Activated CD8-positive, alpha-beta T cell treated with anti-CD3 and anti-CD28 coated beads for 36 hours (primary cell): Measurements from ENCODE around the gene ARHGEF28. TPM values are rescaled to one million over a fixed set of nuclear protein-coding genes. Genes with fewer than 3 reads are reported as not detected.

Experiments
- ATAC-seq: fragments of 200-7000 bp; cut with Tn5 transposase; one replicate; pipeline ENCODE4 v1.10.0; 2021; ENCODE audit warnings: mild to moderate bottlenecking, moderate library complexity
- CTCF ChIA-PET: fragments of 350-600 bp; sonication (Branson Sonifier 250); formaldehyde crosslinking; loops from one replicate; lab custom pipeline; 2021; ENCODE audit warnings: antibody characterized with exemption; lab: Charles Lee
- POLR2A ChIA-PET: fragments of 350-600 bp; sonication (Branson Sonifier 250); formaldehyde crosslinking; loops from one replicate; lab custom pipeline; 2021; ENCODE audit warnings: antibody characterized with exemption; lab: Charles Lee
- DNase-seq: peaks from one replicate; pipeline ENCODE4 v3.0.0-alpha.2; 2020
- H3K27ac Mint-ChIP-seq: one replicate; pipeline ENCODE4 v1.8.0; 2021; ENCODE audit warnings: mild to moderate bottlenecking, mixed read lengths
- H3K27me3 Mint-ChIP-seq: one replicate; pipeline ENCODE4 v1.8.0; 2021; ENCODE audit warnings: mixed read lengths
- H3K36me3 Mint-ChIP-seq: one replicate; pipeline ENCODE4 v1.8.0; 2021; ENCODE audit warnings: low read depth, mixed read lengths
- H3K4me1 Mint-ChIP-seq: one replicate; pipeline ENCODE4 v1.8.0; 2021; ENCODE audit warnings: low read depth, mixed read lengths
- H3K4me3 Mint-ChIP-seq: one replicate; pipeline ENCODE4 v1.8.0; 2021; ENCODE audit warnings: mild to moderate bottlenecking, moderate library complexity, mixed read lengths
- H3K9me3 Mint-ChIP-seq: one replicate; pipeline ENCODE4 v1.8.0; 2021; ENCODE audit warnings: mixed read lengths
- intact Hi-C: fragments of 100-400 bp; cut with micrococcal nuclease; formaldehyde crosslinking; loops from one replicate; pipeline ENCODE4 v1.10.0; 2022
- total RNA-seq, 2 experiments: library from RNA; stranded (reverse); gene quantifications; one replicate each; pipeline ENCODE4 v1.2.3, GENCODE V29; 2021
- TF ChIP-seq, protein P1 (sequence below): fragments of 200-600 bp; IDR thresholded peaks from one replicate; pipeline ENCODE4 v1.8.0; 2022; ENCODE audit warnings: antibody characterized with exemption, mild to moderate bottlenecking

ARHGEF28 gene
- total RNA-seq, 2 experiments from 2014 or later: 0.05 TPM; not detected in 1

DNA sequence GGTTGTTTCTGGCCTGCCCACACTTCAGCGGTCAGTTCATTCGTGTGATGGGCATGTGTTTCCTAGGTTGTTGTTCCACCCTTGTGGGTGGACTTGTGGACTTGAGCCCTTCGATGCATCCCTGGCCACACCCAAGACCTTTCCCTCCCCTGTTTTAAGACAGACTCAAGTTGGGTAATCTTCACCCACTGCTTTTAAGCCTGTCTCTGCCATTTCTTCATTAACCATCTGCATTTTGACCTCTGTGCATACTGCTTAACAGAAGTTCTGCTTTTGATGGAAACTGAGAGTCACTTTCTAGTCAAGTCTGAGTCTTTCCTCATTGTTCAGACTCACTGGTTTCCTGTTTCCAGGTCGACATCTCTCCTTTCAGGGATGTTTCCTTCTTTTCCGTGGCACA lies 233.7 kb downstream of the ARHGEF28 start:
- POLR2A ChIA-PET: no interaction called here
- no peaks in the 10 kb centered on the region for H3K36me3 Mint-ChIP-seq
- peaks cover 16% of the 10 kb centered on the region for H3K27me3 Mint-ChIP-seq
- DNase-seq (no peak), ATAC-seq (no peak)
- H3K4me3 Mint-ChIP-seq: no peak overlapping the region
- CTCF ChIA-PET: no interaction called here
- no peak overlapping the region for H3K27ac Mint-ChIP-seq
- no peaks in the 10 kb centered on the region for H3K4me1 Mint-ChIP-seq
- intact Hi-C loops: no loop called here
- no peaks in the 10 kb centered on the region for H3K9me3 Mint-ChIP-seq
- TF ChIP-seq, protein P1, sequence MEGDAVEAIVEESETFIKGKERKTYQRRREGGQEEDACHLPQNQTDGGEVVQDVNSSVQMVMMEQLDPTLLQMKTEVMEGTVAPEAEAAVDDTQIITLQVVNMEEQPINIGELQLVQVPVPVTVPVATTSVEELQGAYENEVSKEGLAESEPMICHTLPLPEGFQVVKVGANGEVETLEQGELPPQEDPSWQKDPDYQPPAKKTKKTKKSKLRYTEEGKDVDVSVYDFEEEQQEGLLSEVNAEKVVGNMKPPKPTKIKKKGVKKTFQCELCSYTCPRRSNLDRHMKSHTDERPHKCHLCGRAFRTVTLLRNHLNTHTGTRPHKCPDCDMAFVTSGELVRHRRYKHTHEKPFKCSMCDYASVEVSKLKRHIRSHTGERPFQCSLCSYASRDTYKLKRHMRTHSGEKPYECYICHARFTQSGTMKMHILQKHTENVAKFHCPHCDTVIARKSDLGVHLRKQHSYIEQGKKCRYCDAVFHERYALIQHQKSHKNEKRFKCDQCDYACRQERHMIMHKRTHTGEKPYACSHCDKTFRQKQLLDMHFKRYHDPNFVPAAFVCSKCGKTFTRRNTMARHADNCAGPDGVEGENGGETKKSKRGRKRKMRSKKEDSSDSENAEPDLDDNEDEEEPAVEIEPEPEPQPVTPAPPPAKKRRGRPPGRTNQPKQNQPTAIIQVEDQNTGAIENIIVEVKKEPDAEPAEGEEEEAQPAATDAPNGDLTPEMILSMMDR: no peak

DNA sequence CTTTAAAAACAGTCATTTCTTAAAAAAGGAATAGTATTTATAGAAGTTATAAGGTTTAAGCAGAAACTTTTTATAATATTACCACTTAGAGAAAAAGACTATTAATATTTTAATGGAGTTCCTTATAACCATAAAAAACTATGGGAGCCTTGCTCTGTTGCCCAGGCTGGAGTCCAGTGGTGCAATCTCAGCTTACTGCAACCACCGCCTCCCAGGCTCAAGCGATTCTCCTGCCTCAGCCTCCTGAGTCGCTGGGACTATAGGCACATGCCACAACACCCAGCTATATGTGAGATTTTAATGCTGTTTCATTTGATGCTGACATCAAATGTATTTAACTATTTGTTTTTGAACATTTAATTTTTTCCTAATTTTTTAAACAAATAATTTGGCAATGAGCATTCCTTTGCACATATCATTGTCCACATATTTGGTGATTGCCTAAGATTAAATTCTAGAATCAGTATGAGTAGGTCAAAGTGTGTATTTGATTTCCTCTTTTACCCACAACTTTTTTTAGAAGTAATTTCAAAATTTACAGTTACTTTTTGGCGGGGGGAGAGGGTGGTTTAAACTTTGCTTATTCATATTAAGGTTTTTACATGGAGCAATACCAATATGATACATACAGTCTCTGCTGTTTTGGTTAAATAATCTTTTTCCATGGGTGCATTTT lies 235.5 kb downstream of the ARHGEF28 start:
- ChIA-PET POLR2A (no interaction called here), CTCF (no interaction called here)
- DNase-seq (no peak), ATAC-seq (no peak)
- Mint-ChIP-seq H3K9me3 (no peaks in the 10 kb centered on the region), H3K4me1 (no peaks in the 10 kb centered on the region), H3K27me3 (peaks cover 20% of the 10 kb centered on the region), H3K4me3 (no peak overlapping the region), H3K36me3 (no peaks in the 10 kb centered on the region), H3K27ac (no peak overlapping the region)
- TF ChIP-seq, protein P1: no peak
- intact Hi-C loops: no loop called here

DNA sequence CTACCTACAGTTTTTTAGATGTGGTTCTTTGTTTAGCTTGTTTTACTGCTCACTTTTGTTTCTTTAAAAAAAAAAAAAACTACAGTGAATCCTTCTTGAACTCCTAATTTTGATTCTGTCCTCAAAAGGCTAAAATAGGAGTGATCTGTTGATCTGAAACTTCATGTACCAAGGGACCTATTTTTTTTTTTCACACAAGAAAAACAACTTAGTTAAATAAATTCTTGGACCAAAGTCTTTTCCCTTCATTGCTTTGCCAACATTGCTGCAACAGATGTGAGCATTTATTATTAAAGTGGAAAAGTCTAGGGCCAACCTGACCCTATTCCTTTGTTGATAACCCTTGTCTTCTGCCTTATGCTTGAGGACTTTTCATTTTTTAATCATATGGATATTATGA lies 236.8 kb downstream of the ARHGEF28 start:
- ChIA-PET POLR2A (no interaction called here), CTCF (no interaction called here)
- H3K9me3 Mint-ChIP-seq: no peaks in the 10 kb centered on the region
- no peaks in the 10 kb centered on the region for H3K36me3 Mint-ChIP-seq
- TF ChIP-seq, protein P1: no peak
- peaks cover 27% of the 10 kb centered on the region for H3K27me3 Mint-ChIP-seq
- intact Hi-C loops: no loop called here
- no peaks in the 10 kb centered on the region for H3K4me1 Mint-ChIP-seq
- H3K27ac Mint-ChIP-seq: no peak overlapping the region
- no peak overlapping the region for H3K4me3 Mint-ChIP-seq
- ATAC-seq (no peak), DNase-seq (no peak)

DNA sequence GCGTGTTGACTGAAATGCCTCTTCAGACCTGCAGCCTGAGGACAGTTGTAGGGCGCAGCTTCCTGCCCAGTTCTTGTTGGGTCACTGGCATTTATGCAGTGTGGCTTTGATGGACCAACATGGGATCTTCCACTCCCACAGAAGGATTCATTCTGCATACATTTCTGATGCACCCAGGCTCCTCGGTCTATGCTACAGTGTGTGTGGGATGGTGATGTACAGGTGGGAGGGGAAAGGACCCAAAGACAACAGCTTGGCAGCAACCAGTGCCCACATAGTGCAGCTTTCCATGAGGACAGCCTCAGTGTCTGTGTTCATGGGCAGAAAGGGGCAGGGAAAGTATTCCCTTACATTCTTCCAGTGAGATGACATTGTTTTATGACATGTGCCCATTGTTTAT lies 237.9 kb downstream of the ARHGEF28 start:
- intact Hi-C loops: no loop called here
- TF ChIP-seq, protein P1: no peak
- ChIA-PET POLR2A (no interaction called here), CTCF (no interaction called here)
- Mint-ChIP-seq H3K36me3 (no peaks in the 10 kb centered on the region), H3K4me3 (no peak overlapping the region), H3K27ac (no peak overlapping the region), H3K27me3 (peaks cover 27% of the 10 kb centered on the region), H3K4me1 (no peaks in the 10 kb centered on the region), H3K9me3 (no peaks in the 10 kb centered on the region)
- no peak for ATAC-seq
- DNase-seq: no peak

DNA sequence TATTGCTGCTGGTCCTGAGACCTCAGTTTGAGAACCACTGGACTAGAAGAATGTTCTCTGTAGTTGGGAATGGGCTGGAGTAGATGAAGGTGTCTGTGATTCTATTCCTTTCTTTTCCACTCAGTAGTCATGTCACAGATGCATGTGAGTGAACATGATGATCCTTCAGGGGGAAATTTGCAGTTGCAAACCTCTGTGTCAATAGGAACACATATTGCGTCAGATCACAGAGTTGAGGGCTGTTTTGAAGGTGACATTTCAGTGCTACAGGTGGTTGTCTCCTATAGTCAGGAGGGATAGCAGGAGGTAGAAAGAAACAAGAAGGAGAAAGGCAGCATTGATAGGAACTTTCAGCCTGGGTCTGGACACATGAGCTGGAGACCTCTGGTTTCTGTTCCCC lies 239.3 kb downstream of the ARHGEF28 start:
- TF ChIP-seq, protein P1: no peak
- CTCF ChIA-PET: no interaction called here
- H3K4me3 Mint-ChIP-seq: no peak overlapping the region
- POLR2A ChIA-PET: no interaction called here
- peaks cover 22% of the 10 kb centered on the region for H3K27me3 Mint-ChIP-seq
- DNase-seq (no peak), ATAC-seq (no peak)
- no peaks in the 10 kb centered on the region for H3K4me1 Mint-ChIP-seq
- intact Hi-C loops: no loop called here
- H3K27ac Mint-ChIP-seq: no peak overlapping the region
- no peaks in the 10 kb centered on the region for H3K36me3 Mint-ChIP-seq
- H3K9me3 Mint-ChIP-seq: no peaks in the 10 kb centered on the region
